IPS-NIHi7 (cell line): Measurements from ENCODE around the gene CCDC12.

Experiments used
- DNase-seq: peaks from one replicate; pipeline ENCODE4 v3.0.0; 2012; ENCODE audit warnings: mixed read lengths; ENCODE audit errors: extremely low spot score

The CCDC12 gene

DNA sequence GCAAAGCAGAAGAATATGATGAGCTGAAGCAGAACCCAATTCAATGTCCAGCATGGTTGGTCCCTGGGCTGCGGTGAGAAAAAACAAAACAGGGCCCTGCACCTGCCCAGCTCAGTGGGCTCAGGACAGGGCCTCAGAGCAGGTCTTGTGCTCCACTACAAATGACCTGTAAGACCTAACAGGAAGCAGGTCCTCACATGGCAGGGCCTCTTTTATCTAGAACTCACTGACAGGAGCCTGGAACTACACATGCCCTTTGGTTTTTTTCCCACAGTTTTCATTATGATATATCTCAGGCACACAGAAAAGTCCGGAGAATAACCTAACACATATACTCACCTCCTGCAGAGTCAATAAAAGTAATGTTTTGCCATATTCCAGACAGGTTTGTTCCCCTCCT lies 38.4 kb downstream of the CCDC12 start:
- DNase-seq, result no peak

DNA sequence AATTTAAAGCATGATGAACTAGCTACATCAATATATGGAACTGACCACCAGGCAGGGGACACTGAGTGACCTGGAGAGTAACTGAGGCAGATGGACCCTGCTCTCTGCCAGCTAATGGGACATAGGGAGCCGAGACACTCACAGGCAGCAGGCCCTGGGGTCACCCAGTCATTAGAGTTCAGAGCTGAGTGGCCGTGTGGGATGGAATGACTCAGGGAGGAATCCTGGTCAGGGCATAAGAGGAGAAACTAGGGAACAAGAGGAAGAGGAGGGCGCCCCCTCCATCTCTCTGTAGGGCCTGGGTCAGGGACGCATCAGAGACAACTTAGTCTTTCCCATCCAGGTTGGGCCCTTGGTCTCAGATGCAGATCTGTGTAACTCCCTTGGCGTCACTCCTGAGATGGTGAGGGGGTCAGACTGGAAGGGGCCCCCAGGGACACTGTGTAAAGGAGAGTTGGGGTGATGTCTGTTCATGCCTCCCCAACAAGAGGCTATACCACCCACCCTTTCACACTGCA lies 39.8 kb downstream of the CCDC12 start:
- no peak for DNase-seq

DNA sequence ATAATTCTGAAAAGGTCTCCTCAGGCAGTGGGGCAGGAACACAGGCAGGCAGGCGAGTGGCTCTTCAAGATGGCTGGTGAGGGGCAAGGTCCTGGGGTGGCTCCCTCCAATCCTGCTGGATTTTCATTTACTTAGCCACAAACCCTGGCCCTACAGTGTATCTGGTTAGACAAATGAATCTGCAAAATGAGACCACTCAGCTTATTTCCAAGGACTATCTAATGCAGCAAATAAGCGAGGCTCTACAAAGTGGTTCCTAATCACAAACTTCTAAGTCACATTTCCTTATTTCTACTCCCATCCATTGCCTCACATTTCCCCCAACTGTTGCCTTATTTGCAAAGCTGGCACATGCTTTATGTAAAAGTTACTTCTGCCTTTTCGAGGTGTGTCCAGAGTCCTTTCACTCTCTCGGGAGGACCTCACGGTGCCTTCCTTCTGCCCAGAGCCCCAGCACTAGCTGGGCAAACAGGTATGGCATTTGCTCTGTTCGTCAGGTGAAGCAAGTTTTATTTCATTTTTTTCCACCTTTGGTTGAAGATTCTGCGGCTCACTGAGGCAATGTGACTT lies 40.5 kb downstream of the CCDC12 start:
- no peak for DNase-seq

DNA sequence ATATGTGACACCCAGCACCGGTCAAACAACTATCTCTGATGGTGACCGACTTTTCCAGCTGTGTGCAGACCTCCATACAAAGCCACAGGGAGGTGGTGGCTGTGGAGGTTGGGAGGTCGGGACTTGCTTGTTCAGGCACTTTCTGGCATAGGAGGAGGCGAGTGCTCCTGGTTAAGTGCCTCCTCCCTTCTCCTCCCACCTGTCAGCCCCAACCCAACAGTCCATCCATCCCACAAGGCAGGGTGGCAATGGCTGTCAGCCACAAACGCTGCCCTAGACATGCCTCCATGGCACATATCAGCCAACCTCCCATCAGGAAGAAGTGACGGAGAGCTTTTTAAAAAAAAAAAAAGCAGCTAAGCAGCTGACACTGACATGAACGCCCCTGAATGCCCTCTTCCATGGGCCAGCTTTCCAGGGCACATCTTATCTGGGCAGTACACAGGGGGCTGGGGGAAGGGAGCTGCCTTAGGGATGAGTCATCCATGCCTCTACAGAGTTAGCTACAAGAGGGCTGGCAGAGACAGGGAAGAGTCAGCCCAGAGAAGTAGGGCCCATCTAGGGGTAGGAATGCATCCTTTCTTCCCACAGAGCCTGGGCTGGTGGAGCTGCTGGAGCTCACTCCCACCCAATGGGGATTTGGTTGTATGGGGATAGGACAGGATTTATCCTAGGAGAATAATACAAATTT lies 41.2 kb downstream of the CCDC12 start:
- peak; percentile 93 for DNase-seq

DNA sequence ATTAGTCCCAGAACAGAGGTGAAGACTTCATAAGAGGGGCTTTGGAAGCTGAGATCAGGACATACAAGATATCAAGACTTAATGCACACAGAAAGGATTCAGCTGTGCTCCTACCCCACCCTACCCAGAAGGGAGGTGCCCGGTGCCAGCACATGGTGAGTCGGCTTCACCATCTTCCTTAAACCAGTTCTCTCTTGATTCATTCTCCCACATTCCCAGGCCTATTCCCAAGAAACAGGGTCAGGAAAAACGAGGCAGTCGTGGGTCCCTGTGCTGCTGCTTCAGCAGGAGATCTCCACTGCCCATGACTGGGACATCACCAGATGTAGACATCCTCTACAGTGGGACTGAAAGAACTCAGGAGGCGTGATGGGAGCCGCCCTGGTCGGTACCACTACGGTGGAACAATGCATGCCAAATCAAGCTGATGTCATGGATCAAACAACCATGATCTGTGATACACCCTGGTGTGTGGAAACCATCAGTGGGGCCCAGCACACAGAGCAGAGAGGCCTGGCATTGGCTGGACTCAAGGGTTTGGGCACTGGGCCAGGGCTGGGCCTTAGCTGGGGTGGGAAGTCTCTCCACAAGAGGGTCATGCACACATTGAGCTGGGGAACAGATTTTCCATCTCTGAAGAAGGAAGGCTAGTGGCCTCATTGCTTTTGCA lies 41.9 kb downstream of the CCDC12 start:
- DNase-seq, result no peak

DNA sequence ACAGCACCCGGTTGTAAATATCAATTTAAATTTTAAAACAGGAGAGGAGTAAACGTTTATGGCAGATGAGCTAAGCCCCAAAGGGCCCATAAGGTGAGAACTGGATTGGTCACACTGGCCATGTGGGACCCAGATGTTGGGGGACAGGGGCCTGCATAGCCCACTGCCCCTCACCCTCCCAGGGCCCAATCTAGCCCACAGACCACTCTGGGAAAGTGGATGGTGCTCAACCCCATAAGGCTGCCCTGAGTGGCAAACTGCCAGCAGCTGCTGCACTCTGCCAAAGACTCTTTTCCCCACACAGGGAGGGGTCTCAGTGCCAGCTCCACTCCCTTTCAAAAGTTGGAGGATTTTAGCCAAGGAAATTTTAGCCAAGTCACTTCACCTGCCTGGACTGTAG lies 42.5 kb downstream of the CCDC12 start:
- DNase-seq, result no peak

DNA sequence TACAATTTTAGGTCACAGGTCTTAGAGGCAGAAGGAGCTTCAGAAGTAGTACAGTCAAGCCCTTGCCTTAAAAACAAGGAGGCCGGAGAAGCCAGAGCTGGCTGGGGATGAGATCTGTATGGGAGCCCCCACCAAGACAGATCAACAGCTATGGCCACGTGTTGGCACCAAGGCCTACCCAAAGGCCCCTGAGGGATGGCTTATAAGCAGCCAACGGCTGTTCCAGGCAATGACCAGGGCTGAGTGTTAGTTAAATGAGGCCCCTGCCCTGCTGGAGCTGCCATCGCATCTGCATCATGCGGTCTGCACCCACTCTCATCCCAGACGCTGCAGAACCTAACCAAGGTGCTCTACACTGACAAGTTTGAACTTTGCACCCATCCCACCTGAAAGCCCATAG lies 43.3 kb downstream of the CCDC12 start:
- DNase-seq, result no peak

DNA sequence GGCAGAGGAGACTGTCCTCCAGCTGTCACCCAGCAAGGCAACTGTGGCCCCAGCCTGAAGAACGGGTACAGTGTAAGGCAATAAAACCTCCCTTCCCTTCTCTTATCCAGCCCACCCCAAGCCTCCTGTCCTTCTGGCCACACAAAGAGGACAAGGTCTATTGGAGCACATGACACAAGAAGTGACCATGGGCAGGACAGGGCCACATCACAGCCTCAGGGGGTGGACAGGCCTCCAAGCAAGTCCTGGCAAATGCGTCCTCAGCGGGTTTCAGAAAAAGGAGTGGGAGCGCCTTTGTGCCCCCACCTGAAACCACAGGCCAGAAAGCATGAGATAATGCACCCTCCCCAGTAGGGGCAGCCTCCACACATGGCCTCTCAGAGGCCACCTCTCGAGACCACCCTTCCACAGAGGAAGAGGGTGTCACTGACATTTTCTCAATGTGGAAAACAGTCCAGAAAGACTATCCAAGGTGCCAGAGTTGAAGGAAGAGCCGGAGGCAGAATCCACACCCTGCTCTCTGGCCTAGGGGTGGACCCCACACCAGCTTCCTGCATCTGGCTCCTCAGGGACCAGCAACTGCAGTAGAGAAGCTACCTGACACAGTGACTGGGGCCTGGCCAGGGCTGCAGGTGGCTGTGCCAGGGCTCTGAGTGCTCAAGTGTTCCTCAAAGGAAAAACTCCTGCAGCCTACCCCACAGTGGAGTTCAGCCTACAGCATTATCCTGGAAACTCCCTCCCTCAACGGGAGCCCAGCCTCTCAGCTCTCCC lies 43.9 kb downstream of the CCDC12 start:
- DNase-seq, result no peak

DNA sequence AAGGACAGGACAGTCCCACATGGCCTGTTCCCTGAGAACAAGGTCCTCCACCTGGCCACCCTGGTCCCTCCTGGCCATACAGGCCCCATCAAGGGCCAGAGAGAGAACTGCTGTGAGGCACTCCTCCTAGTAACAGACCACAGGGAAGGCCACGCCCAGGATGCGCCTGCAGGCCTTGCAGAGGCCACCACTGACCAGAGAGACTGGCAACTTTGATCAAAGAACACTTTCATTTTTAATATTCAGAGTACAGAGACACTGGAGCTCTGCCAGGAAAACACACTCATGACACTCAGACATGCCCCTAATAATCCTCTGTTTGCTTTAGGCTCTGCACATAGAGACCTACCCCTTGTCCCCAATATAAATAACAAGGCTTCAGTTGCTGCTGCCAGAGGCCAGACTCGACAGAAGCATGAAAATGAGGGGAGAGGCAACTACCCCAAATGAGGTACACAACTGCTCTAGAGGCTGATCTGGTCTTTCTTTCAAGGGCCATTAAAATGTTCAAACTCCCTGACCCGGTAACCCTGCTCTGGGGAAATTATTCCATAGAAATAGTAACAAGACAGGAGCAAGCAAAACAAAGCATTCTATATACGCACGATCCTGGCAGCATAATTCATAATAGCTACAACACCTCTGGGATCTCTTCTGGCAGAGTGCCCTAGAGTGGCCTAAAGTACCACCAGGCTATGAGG lies 44.8 kb downstream of the CCDC12 start:
- no peak for DNase-seq

DNA sequence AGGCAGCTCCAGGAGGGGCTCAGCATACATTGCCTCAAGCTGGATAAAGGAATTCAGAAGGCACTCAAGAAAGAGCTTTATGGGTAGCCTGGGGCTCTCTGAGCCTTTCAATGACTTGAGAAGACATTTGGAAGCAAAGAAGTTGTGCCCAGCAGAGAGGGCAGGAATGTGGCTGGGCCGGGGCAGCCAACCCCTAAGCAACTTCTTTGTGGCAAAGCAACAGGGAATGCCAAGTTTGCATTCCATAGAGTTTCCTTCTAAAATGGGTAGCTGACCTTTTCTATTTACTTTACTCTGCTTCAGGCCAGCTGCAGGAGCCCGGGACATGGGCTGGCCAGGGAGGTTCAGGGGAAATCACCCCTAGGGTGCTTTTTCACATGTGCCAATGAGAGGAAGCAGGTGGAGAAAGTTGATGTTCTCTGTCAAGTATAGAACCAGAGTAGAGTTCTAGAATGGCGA lies 45.6 kb downstream of the CCDC12 start:
- no peak for DNase-seq

DNA sequence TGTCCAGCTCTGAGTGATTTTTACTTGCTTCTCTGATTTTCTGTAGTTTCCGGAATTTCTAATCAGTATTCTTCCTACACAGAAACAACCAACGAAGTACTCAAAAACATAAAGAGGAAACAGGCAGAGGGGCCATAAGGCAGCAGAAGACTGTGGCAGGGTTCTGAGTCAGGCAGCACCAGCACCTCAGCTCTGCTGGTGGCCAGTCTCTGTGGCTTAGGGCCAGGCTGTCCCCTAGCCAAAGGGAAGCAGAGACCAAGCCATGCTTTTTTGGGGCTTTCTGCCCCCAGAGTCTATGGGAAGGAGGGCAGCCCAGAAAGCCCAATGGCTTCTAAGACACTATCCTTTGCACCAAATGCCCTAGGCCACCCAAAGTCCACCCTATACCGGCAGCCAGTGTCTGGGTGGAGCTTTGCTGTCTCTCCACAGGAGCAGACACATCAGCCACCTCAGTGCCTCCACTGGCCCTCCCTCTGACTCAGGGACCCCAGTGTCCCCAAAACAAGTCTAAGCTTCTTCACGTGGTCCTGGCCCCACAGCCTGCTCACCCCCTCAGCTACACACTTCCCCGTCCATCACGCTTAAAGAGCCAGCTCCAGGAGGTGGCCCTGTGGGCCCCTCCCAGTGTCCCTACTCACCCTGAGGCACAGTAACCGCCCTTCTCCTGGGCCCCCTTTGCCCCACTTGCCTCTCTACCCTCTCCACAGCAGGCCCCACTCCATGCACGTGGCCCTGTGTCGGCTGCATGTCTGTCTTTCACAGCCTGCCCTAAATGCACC lies 46.2 kb downstream of the CCDC12 start:
- no peak for DNase-seq

DNA sequence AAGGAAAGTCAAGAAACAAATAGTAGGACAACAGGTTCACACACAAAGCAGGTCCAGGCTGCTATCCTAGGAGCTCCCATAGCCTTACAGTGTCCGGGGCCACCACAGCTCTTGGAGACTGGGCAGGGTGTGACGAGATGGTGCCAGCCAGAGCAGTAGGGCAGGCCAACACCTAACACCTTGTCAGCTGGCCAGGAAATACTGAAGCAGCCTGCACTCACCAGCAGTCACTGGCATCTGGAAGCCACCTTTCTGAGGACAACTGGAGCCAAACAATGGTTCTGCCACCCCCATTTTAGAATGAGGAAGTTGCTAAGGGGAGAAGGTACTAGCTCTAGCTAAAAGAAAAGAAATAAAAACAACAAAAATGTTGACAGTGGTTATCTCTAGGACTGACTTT lies 47.2 kb downstream of the CCDC12 start:
- DNase-seq, result no peak

DNA sequence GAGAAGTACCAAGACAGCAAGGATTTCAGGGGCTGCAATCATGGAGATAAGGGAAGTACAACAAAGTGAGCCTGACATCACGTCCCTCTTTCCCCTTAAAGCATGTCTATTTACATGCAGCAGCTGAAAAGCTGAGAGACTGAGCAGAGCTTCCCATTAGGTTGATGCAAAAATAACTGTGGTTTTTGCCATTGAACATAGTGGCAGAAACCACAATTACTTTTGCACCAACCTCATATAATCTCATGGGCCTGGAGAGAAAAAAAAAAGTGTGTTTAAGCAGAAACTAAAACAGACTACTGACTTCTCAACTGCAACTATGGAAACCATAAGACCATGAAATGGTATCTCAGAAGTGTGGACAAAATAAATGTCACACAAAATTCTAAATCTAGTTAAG lies 48.3 kb downstream of the CCDC12 start:
- DNase-seq, result no peak

DNA sequence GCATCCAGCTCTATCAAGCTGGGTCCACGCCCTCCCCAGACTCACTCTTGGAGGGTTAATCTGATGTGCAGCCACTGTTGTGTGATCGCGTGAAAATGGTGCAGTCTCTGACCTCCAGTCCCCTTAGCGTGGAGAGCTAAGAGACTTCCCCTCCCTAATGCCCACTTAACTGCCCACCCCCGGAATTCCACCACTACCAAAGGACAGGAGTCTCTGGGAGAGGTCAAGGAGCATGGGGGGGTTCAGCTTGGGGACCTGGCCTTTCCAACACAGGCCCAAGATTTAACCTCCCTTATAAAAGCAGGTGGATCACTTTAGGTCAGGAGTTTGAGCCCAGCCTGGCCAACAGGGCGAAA lies 48.8 kb downstream of the CCDC12 start:
- no peak for DNase-seq

DNA sequence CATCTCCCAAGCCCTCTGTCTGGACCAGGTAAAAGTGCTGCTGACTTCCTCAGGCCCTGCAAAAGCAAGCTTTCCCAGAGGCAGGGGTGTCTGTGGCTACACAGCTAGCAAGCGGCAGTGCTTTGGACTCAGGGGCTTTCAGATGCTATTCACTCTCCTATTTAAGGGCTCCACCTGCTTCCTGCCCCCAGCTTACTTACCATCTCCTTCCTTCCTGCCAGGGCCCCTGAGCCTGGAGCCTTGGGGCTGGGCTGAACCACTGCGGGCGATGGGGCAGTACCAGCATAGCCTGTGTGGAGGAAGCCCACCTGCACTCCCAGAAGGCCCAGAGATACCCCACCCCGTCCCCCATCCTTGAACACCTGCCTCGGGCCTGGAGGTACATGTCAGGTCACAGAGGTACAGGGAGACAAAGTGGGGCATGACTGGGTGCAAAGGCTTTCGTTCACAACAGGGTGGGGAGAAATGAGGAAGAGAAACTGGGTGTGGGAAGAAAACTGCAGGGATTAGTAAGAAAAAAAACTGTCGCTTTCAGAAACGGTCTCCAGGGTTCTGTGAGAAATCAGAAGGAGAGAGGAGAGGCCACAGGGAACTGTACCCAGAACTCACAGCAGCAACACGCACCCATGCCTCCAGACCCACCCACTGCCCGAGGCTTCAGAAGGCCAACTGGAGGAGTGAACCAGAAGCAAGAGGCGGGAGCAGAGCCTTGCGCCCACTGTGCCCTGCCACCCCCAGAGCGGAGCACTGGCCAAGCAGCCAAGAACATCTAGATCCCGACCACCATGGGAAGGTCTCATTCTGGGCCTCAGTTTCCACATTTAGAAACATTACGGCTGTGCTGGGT lies 49.5 kb downstream of the CCDC12 start:
- DNase-seq, result no peak

DNA sequence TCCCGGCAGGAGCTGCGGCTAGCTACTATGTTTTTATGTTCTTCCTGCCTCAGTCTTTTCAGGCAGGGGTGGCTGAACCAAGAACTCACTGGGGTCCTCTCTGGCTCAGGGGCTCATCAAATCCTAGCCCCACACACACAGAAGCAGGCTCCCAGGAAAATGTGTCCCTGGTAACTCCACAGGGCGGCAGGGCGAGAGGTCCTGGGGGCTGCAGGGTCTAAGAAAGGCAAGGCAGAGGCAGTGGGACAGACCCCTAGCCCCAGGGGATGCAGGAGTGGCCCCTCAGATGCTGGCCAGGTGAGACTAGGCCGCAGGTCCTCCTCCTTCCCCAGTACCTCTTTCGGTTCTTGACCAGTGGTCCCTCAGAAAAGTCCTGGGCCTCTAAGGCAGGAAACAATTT lies 50.1 kb downstream of the CCDC12 start:
- no peak for DNase-seq

DNA sequence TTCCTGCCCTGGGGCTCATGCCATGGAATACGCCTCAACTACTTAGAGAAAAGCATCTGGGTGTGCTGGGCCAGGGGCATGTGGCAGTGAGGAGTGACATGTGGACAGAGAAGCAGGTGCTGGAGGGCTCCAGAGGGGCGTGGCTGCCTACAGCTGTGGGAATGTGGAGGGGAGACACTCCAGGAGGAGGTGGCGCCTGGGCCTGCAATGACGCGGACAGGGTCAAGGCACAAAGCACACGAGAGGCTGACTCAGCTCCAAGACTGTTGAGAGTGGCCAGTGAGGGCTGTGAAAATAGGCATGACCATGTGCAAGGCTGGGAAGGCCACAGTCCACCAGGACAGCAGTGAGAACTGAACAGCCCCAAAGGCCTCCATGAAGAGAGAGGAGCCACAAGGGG lies 50.5 kb downstream of the CCDC12 start:
- no peak for DNase-seq

DNA sequence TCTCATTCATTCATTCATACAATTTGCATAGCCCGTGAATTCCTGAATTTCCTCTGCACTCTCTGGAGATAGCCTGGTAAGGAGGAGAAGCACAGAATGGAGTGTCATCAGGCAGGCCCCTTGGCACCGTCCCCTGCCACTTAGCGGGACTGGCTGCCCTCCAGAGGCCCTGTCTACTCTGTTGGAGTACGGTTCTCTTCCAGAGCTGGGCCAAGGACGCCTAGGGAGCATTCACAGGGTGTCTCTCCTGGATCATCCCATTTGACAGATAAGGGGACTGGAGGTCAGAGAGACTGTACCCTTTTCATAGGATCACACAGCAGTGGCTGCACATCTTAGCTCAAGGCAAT lies 51.0 kb downstream of the CCDC12 start:
- no peak for DNase-seq

DNA sequence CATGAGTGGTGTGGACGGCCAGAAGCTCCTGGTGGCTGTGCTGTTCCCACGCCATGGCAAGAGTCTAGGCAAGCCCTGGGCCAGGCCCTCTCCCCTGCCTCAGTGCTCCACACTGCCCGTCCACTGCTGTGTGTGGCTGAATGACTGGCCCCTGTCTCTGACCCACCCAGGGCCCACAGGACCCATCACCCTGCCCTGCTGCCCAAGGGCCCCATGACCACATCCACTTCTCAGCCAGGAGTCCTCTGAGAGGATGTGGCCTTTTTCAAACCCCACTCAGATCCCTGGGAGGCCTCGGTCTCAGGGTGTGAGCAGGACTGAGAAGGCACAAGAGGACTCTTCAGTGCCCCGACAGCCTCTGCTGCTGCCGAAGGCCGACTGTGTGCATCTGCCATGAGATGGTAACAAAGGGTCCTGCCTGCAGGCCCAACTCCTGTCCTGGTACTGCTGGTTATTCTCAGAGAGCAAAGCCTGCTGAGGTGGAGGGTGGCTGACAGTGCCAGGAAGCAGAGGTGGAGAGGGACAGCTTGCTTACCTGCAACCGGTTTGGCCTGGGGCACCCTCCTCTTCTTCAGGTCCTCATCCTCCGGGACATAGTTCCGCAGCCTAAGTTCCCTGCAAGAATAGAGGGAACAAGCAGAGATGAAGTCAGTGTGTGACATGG lies 51.5 kb downstream of the CCDC12 start:
- no peak for DNase-seq
